WERI-Rb-1 (cell line): ENCODE measurements around the gene CCDC85B.

Source experiments
- DNase-seq: peaks from one replicate; pipeline ENCODE4 v3.0.0-alpha.2; 2020
- H3K27ac ChIP-seq: fragments of 250-450 bp; sonication (Bioruptor Pico); 2 replicates; pipeline ENCODE4 v1.5.1; 2020; ENCODE audit warnings: mild to moderate bottlenecking, moderate library complexity
- H3K27me3 ChIP-seq: fragments of 250-450 bp; sonication (Bioruptor Pico); 2 replicates; pipeline ENCODE4 v1.5.1; 2021; ENCODE audit warnings: mild to moderate bottlenecking, low read depth, moderate library complexity; ENCODE audit not compliant: insufficient read depth, severe bottlenecking
- H3K36me3 ChIP-seq: fragments of 250-450 bp; sonication (Bioruptor Pico); 2 replicates; pipeline ENCODE4 v1.5.1; 2020; ENCODE audit warnings: mild to moderate bottlenecking, moderate library complexity
- H3K4me3 ChIP-seq: 2 replicates; pipeline ENCODE4 v1.5.1; 2011; ENCODE audit warnings: low read depth, mild to moderate bottlenecking, control low read depth, low read length
- H3K9me3 ChIP-seq: fragments of 250-450 bp; sonication (Bioruptor Pico); 2 replicates; pipeline ENCODE4 v1.5.1; 2021; ENCODE audit warnings: mild to moderate bottlenecking, moderate library complexity; ENCODE audit not compliant: severe bottlenecking
- TF ChIP-seq, protein P1 (sequence below): IDR thresholded peaks from 2 replicates; pipeline ENCODE4 v1.5.1; 2011; ENCODE audit warnings: low read depth, mild to moderate bottlenecking, control low read depth, inconsistent platforms, low read length

Gene CCDC85B

DNA sequence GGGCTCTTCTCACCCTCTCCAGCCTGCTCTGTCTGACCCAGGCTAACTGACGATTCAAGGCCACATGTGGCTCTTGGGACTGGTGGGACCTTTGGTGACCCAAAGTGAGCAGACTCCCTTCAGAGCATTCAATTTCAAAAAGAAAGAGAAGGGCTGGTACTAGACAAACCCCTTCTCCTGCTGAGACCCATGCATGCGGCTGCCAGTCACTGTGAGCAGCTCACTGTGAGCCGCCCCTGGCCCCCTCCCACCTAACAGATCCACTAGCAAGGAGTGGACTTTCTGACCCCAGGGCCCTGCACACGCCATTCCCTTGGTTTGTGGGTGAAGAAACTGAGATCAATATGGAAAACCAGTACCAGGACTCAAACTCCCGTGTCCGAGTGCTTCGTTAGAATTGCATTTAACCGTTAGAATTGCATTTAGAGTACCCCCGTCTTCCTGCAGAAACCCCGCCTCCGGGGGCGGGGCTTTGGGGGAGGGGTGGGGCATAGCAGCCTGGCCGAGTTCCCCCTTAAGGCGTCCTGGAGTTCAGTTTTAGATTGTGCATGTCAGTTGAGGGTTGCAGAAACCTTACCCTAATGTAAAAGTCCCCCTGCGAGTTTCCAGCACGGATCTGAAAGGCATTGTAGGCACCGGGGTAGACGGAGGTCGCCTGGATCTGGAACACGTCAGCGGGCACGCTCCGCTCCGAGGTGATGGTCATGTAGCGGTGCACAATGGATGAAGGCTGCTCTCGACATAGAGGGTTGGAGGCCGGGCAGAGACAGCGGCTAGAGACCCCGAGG is 23.0 kb upstream of the CCDC85B start:
- no peak overlapping the region for H3K4me3 ChIP-seq
- no peaks in the 10 kb centered on the region for H3K9me3 ChIP-seq
- peaks cover 56% of the 10 kb centered on the region for H3K36me3 ChIP-seq
- DNase-seq, result no peak
- TF ChIP-seq, protein P1, sequence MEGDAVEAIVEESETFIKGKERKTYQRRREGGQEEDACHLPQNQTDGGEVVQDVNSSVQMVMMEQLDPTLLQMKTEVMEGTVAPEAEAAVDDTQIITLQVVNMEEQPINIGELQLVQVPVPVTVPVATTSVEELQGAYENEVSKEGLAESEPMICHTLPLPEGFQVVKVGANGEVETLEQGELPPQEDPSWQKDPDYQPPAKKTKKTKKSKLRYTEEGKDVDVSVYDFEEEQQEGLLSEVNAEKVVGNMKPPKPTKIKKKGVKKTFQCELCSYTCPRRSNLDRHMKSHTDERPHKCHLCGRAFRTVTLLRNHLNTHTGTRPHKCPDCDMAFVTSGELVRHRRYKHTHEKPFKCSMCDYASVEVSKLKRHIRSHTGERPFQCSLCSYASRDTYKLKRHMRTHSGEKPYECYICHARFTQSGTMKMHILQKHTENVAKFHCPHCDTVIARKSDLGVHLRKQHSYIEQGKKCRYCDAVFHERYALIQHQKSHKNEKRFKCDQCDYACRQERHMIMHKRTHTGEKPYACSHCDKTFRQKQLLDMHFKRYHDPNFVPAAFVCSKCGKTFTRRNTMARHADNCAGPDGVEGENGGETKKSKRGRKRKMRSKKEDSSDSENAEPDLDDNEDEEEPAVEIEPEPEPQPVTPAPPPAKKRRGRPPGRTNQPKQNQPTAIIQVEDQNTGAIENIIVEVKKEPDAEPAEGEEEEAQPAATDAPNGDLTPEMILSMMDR, result no peak
- H3K27me3 ChIP-seq, result no peaks in the 10 kb centered on the region
- H3K27ac ChIP-seq, result no peak overlapping the region

DNA sequence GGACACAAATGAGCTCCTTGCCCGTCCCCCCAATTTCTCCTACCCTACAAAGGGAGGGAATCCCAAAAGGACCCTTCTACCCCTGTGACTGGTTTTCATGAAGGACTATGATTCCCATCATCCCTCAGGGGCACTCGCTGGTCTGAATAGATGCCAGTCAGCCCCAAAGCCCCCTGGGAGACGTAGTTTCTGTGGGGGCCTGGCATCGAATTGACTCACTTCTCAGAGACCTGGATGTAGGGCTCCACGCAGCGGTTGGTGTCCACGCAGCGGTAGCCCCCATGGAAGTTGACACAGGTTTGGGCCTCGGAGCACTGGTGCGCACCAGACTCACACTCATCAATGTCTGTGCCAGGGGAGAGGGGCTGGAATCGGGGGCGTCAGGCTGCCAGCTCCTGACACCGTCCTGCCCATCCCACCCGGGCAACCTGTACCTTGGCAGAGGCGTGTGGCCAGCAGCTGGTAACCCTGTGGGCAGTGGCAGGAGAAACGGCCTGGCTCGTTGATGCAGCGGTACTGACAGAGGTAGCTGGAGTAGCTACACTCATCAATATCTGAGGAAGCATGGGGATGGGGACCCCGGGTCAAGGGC is 22.3 kb upstream of the CCDC85B start:
- Histone ChIP-seq H3K4me3 (no peak overlapping the region), H3K36me3 (peaks cover 49% of the 10 kb centered on the region)
- no peak for DNase-seq

DNA sequence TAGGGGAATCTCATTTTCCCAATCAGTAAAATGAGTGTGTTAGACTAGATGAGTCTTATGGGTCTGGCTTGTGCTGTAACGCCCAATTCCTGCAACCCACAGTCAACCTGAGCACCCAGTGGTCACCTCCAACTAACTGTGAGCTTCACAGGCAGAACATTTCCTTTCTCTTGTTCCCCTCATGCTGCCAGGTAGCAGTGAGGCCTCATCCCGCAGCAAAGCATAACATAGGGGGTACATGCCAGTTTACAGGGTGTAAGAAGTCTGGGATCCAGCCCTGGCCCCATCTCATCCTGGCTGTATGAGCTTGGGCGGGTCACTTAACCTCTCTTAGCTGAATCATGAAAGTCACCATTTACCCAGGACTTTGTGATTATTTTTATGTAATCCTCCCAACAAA is 21.6 kb upstream of the CCDC85B start:
- TF ChIP-seq, protein P1, result no peak
- no peak overlapping the region for H3K27ac ChIP-seq
- no peak for DNase-seq

More for the DNA sequence above, 22.3 kb upstream of the CCDC85B start:
- Histone ChIP-seq H3K27ac (no peak overlapping the region), H3K27me3 (no peaks in the 10 kb centered on the region), H3K9me3 (no peaks in the 10 kb centered on the region)
- TF ChIP-seq, protein P1, result no peak

DNA sequence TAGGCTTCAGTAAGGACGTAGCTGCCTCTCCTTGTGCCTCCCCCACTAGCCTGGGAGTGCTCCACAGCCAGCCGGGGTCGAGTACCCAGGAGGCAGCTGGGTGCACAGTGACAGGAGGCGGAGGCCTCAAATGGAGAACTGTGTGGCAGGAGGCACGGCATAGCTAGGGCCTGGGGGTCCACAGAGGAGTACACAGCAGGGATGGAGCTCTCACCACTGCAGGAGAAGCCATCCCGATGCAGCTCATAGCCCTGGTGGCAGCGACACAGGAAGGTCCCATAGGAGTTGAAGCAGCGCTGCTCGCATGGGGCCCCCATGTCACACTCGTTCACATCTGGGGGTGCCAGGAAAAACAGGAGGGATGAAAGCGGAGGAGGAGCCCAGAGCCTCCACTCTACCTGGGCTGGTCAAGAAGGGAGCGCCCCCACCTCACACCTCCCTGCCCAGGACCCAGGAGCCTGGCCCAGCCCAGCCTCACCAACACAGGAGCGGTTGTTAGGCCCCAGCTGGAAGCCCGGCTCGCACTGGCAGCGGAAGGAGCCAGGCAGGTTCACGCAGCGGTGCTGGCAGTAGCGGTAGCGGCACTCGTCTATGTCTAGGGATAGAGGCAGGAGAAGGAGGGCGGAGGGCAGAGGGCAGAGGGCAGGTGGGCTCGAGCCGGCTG is 20.7 kb upstream of the CCDC85B start:
- Histone ChIP-seq H3K27ac (no peak overlapping the region), H3K4me3 (no peak overlapping the region), H3K36me3 (peaks cover 33% of the 10 kb centered on the region), H3K9me3 (no peaks in the 10 kb centered on the region), H3K27me3 (no peaks in the 10 kb centered on the region)
- DNase-seq, result no peak
- TF ChIP-seq, protein P1, result no peak

More for the DNA sequence above, 21.6 kb upstream of the CCDC85B start:
- no peak overlapping the region for H3K4me3 ChIP-seq
- H3K9me3 ChIP-seq, result no peaks in the 10 kb centered on the region
- H3K36me3 ChIP-seq, result peaks cover 42% of the 10 kb centered on the region
- H3K27me3 ChIP-seq, result no peaks in the 10 kb centered on the region

DNA sequence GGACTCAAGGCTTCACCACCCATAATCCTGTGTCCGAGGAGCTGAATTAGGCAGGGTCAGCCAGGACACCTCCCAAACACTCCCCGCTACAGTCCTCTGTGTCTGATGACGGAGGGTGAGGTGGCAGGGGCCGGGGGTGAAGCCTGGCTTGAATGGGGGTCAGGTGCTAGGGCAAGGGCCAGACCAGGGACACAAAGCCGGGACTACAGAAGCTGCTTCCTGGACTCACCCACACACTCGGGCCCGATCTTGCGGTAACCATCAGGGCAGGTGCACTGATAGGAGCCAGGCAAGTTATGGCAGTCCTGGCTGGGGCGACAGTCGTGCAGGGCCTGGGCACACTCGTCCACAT is 20.2 kb upstream of the CCDC85B start:
- peaks cover 28% of the 10 kb centered on the region for H3K36me3 ChIP-seq
- DNase-seq, result no peak
- no peak overlapping the region for H3K4me3 ChIP-seq
- TF ChIP-seq, protein P1, result no peak
- no peaks in the 10 kb centered on the region for H3K9me3 ChIP-seq
- no peak overlapping the region for H3K27ac ChIP-seq
- H3K27me3 ChIP-seq, result no peaks in the 10 kb centered on the region
